ENCODE data around the gene TCEAL9.

DNA sequence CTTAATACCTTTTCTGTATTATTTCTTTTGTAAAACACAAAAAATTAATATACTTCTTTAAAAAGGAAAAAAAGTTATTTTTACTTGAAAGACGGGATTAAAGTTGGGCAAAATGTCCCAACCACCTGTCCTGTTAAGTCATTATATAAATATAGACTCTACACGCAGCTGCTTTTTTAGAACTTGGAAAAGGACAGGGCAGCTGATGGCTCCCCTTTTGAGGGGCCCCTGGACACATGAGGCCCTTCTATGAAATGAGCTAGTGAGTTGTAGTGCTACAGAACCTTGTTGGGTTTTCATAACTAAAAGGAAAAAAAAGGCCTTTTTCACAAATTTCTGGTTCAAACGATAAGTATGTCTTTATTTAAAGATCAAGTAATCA, 44.9 kb upstream of the TCEAL9 start:
- TF ChIP-seq, protein P1, sequence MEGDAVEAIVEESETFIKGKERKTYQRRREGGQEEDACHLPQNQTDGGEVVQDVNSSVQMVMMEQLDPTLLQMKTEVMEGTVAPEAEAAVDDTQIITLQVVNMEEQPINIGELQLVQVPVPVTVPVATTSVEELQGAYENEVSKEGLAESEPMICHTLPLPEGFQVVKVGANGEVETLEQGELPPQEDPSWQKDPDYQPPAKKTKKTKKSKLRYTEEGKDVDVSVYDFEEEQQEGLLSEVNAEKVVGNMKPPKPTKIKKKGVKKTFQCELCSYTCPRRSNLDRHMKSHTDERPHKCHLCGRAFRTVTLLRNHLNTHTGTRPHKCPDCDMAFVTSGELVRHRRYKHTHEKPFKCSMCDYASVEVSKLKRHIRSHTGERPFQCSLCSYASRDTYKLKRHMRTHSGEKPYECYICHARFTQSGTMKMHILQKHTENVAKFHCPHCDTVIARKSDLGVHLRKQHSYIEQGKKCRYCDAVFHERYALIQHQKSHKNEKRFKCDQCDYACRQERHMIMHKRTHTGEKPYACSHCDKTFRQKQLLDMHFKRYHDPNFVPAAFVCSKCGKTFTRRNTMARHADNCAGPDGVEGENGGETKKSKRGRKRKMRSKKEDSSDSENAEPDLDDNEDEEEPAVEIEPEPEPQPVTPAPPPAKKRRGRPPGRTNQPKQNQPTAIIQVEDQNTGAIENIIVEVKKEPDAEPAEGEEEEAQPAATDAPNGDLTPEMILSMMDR (IDR thresholded peaks at IDR 0.05; ENCODE audit: extremely low read depth in 1 of 2, insufficient read depth in 1 of 2, low read depth in 1 of 2, low read length in 2 of 2) = no peak
- TF ChIP-seq FOS (IDR thresholded peaks at IDR 0.05; ENCODE audit: borderline replicate concordance, insufficient read depth, low read length) (no peak), EZH2 (IDR thresholded peaks at IDR 0.05; ENCODE audit: borderline replicate concordance, low read depth, low read length, severe bottlenecking) (no peak), POLR2A (IDR thresholded peaks at IDR 0.05; ENCODE audit: low read depth, low read length) (no peak), POLR2AphosphoS5 (IDR thresholded peaks at IDR 0.05; ENCODE audit: insufficient read depth, low read depth, low read length) (no peak), JUN (IDR thresholded peaks at IDR 0.05; ENCODE audit: borderline replicate concordance, insufficient read depth, insufficient read length, low read depth) (no peak), GATA2 (IDR thresholded peaks at IDR 0.05; ENCODE audit: insufficient read depth, insufficient read length, low read depth, low read length) (no peak), MYC (IDR thresholded peaks at IDR 0.05; ENCODE audit: low read depth, low read length) (no peak)
- TF ChIP-seq, protein P2, sequence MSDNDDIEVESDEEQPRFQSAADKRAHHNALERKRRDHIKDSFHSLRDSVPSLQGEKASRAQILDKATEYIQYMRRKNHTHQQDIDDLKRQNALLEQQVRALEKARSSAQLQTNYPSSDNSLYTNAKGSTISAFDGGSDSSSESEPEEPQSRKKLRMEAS (IDR thresholded peaks at IDR 0.05; ENCODE audit: insufficient read depth, insufficient read length) = no peak

All from endothelial cell of umbilical vein (primary cell).